Naive thymus-derived CD8-positive, alpha-beta T cell (primary cell): ENCODE results near the gene RPS21. TPM values are rescaled to one million over a fixed set of nuclear protein-coding genes. Genes with fewer than 3 reads are reported as not detected.

Experiments used
- ATAC-seq, 2 donors: fragments of 150-1000 bp; cut with Tn5 transposase in 1 of 2; sonication (Bioruptor Pico), chemical (Tn5 transposase) in 1 of 2; 1 replicate in 1 of 2; 2 replicates in 1 of 2; pipeline ENCODE4 v1.10.0; 2021; ENCODE audit warnings: mild to moderate bottlenecking in 2 of 2, moderate library complexity in 2 of 2
- POLR2A ChIA-PET: fragments of 350-600 bp; sonication (Branson Sonifier 250); formaldehyde crosslinking; loops from one replicate; lab custom pipeline; 2021; ENCODE audit warnings: antibody characterized with exemption; lab: Charles Lee
- DNase-seq, 10 donors: peaks; one replicate each; pipeline versions ENCODE4 v3.0.0 to v3.0.0-alpha.2; 2020 to 2022
- H3K27ac Mint-ChIP-seq, 10 donors: one replicate each; pipeline ENCODE4 v1.8.0; 2020 to 2022; ENCODE audit warnings: mild to moderate bottlenecking in 10 of 10, mixed read lengths in 10 of 10, moderate library complexity in 4 of 10, inconsistent platforms in 1 of 10
- H3K27me3 Mint-ChIP-seq, 5 donors: one replicate each; pipeline ENCODE4 v1.8.0; 2021 to 2022; ENCODE audit warnings: mixed read lengths in 5 of 5
- H3K36me3 Mint-ChIP-seq, 3 donors: one replicate each; pipeline ENCODE4 v1.8.0; 2020 to 2022; ENCODE audit warnings: mixed read lengths in 3 of 3, mild to moderate bottlenecking in 2 of 3, inconsistent platforms in 1 of 3
- H3K4me1 Mint-ChIP-seq, 4 donors: one replicate each; pipeline ENCODE4 v1.8.0; 2021 to 2022; ENCODE audit warnings: mixed read lengths in 4 of 4
- H3K4me3 Mint-ChIP-seq, 10 donors: one replicate each; pipeline ENCODE4 v1.8.0; 2020 to 2022; ENCODE audit warnings: mild to moderate bottlenecking in 10 of 10, mixed read lengths in 10 of 10, moderate library complexity in 6 of 10, inconsistent platforms in 1 of 10
- H3K9me3 Mint-ChIP-seq, 9 donors: one replicate each; pipeline ENCODE4 v1.8.0; 2020 to 2022; ENCODE audit warnings: mixed read lengths in 9 of 9, mild to moderate bottlenecking in 3 of 9, inconsistent platforms in 1 of 9, moderate library complexity in 1 of 9
- polyA plus RNA-seq, 3 donors: library from polyadenylated mRNA; unstranded; fragments of 300-500 nt; fragmentation: Illumina TruSeq; gene quantifications; one replicate each; pipeline ENCODE4 v1.2.3, GENCODE V29; 2021
- total RNA-seq, 8 experiments: library from RNA in 2 of 8; stranded (reverse) in 2 of 8; gene quantifications; one replicate each; pipeline ENCODE4 v1.2.3 and lab custom pipeline; 2021 to 2026

The RPS21 gene
- total and polyA plus RNA-seq, 5 experiments from 2014 or later, result 3,205 to 3,803 (median 3,496) TPM

GRCh38 chr20:62391165-62392076 is 4.5 kb downstream of the RPS21 start:
- Mint-ChIP-seq H3K27ac (peak overlapping the region in 1 of 10 donors; percentile 63), H3K9me3 (no peaks in the 10 kb centered on the region), H3K36me3 (peaks cover 0 to 27% (median 0%) of the 10 kb centered on the region in 3 donors), H3K4me3 (no peak overlapping the region), H3K27me3 (no peaks in the 10 kb centered on the region), H3K4me1 (peaks cover 8 to 35% (median 22%) of the 10 kb centered on the region in 4 donors)
- no peak for ATAC-seq
- no peak for DNase-seq
- POLR2A ChIA-PET, result no interaction called here

GRCh38 chr20:62392077-62392418 is 5.1 kb downstream of the RPS21 start:
- POLR2A ChIA-PET, result no interaction called here
- no peak for ATAC-seq

GRCh38 chr20:62392621-62393334 is 5.9 kb downstream of the RPS21 start:
- no peak overlapping the region for H3K27ac Mint-ChIP-seq
- POLR2A ChIA-PET, result no interaction called here
- peaks cover 6 to 27% (median 16%) of the 10 kb centered on the region in 4 donors for H3K4me1 Mint-ChIP-seq
- DNase-seq, result no peak
- H3K27me3 Mint-ChIP-seq, result no peaks in the 10 kb centered on the region
- ATAC-seq, result no peak
- H3K4me3 Mint-ChIP-seq, result no peak overlapping the region
- H3K36me3 Mint-ChIP-seq, result peaks cover 0 to 25% (median 0%) of the 10 kb centered on the region in 3 donors
- no peaks in the 10 kb centered on the region for H3K9me3 Mint-ChIP-seq

More at GRCh38 chr20:62392077-62392418, 5.1 kb downstream of the RPS21 start:
- no peak for DNase-seq
- Mint-ChIP-seq H3K4me1 (peaks cover 6 to 32% (median 21%) of the 10 kb centered on the region in 4 donors), H3K27me3 (no peaks in the 10 kb centered on the region), H3K9me3 (no peaks in the 10 kb centered on the region), H3K27ac (no peak overlapping the region), H3K4me3 (no peak overlapping the region), H3K36me3 (peaks cover 0 to 27% (median 0%) of the 10 kb centered on the region in 3 donors)

GRCh38 chr20:62393335-62393665 is 6.4 kb downstream of the RPS21 start:
- H3K27me3 Mint-ChIP-seq, result no peaks in the 10 kb centered on the region
- DNase-seq (no peak), ATAC-seq (no peak)
- peak overlapping the region in 1 of 10 donors; percentile 34 for H3K4me3 Mint-ChIP-seq
- H3K36me3 Mint-ChIP-seq, result peaks cover 0 to 22% (median 0%) of the 10 kb centered on the region in 3 donors
- H3K4me1 Mint-ChIP-seq, result peaks cover 9 to 21% (median 10%) of the 10 kb centered on the region in 4 donors
- POLR2A ChIA-PET, result no interaction called here
- H3K27ac Mint-ChIP-seq, result no peak overlapping the region
- H3K9me3 Mint-ChIP-seq, result no peaks in the 10 kb centered on the region

- Mint-ChIP-seq H3K4me3 (no peak overlapping the region), H3K36me3 (peaks cover 0 to 19% (median 0%) of the 10 kb centered on the region in 3 donors), H3K27ac (no peak overlapping the region), H3K27me3 (no peaks in the 10 kb centered on the region), H3K9me3 (no peaks in the 10 kb centered on the region), H3K4me1 (peaks cover 5 to 16% (median 7%) of the 10 kb centered on the region in 4 donors)
- DNase-seq, result no peak
- POLR2A ChIA-PET, result no interaction called here
- ATAC-seq, result no peak
Measured at GRCh38 chr20:62393830-62394229, 6.9 kb downstream of the RPS21 start.

GRCh38 chr20:62394248-62395245 is 7.6 kb downstream of the RPS21 start:
- no peak for ATAC-seq
- POLR2A ChIA-PET, result interaction anchor here (0.6 kb wide), 1 partner anchor 1041 kb away, joined by 6 read pairs; no protein-coding TSS in a partner anchor
- peak overlapping the region in 1 of 10 donors; percentile 62 for H3K27ac Mint-ChIP-seq
- peaks cover 0 to 12% (median 0%) of the 10 kb centered on the region in 3 donors for H3K36me3 Mint-ChIP-seq
- no peaks in the 10 kb centered on the region for H3K27me3 Mint-ChIP-seq
- H3K9me3 Mint-ChIP-seq, result no peaks in the 10 kb centered on the region
- peaks cover 0 to 10% (median 4%) of the 10 kb centered on the region in 4 donors for H3K4me1 Mint-ChIP-seq
- no peak for DNase-seq
- H3K4me3 Mint-ChIP-seq, result no peak overlapping the region

GRCh38 chr20:62395311-62396242 is 8.7 kb downstream of the RPS21 start:
- ATAC-seq (no peak), DNase-seq (no peak)
- H3K9me3 Mint-ChIP-seq, result no peaks in the 10 kb centered on the region
- H3K36me3 Mint-ChIP-seq, result peaks cover 0 to 1% (median 0%) of the 10 kb centered on the region in 3 donors
- POLR2A ChIA-PET, result no interaction called here
- peaks cover 0 to 3% (median under 1%) of the 10 kb centered on the region in 4 donors for H3K4me1 Mint-ChIP-seq
- H3K4me3 Mint-ChIP-seq, result no peak overlapping the region
- H3K27ac Mint-ChIP-seq, result no peak overlapping the region
- H3K27me3 Mint-ChIP-seq, result no peaks in the 10 kb centered on the region

- DNase-seq, result no peak
- no peaks in the 10 kb centered on the region for H3K27me3 Mint-ChIP-seq
- peaks cover 0 to 6% (median 0%) of the 10 kb centered on the region in 4 donors for H3K4me1 Mint-ChIP-seq
- POLR2A ChIA-PET, result interaction anchor here (1.2 kb wide), 1 partner anchor 86 kb away, joined by 3 read pairs; no protein-coding TSS in a partner anchor
- H3K9me3 Mint-ChIP-seq, result no peaks in the 10 kb centered on the region
- ATAC-seq, result no peak
- no peak overlapping the region for H3K4me3 Mint-ChIP-seq
- peak overlapping the region in 1 of 10 donors; percentile 83 for H3K27ac Mint-ChIP-seq
- H3K36me3 Mint-ChIP-seq, result no peaks in the 10 kb centered on the region
Measured at GRCh38 chr20:62396367-62397239, 9.7 kb downstream of the RPS21 start.

- no peak for DNase-seq
- no peak overlapping the region for H3K27ac Mint-ChIP-seq
- no peaks in the 10 kb centered on the region for H3K9me3 Mint-ChIP-seq
- no peak for ATAC-seq
- no peak overlapping the region for H3K4me3 Mint-ChIP-seq
- peaks cover 0 to 6% (median under 1%) of the 10 kb centered on the region in 4 donors for H3K4me1 Mint-ChIP-seq
- H3K36me3 Mint-ChIP-seq, result no peaks in the 10 kb centered on the region
- H3K27me3 Mint-ChIP-seq, result no peaks in the 10 kb centered on the region
- POLR2A ChIA-PET, result no interaction called here
Measured at GRCh38 chr20:62398120-62398821, 11.4 kb downstream of the RPS21 start.

- H3K36me3 Mint-ChIP-seq, result no peaks in the 10 kb centered on the region
Measured at GRCh38 chr20:62400021-62400420, 13.1 kb downstream of the RPS21 start.

More at GRCh38 chr20:62400021-62400420, 13.1 kb downstream of the RPS21 start:
- no peak overlapping the region for H3K27ac Mint-ChIP-seq
- ATAC-seq (no peak), DNase-seq (no peak)
- peaks cover under 1 to 9% (median 7%) of the 10 kb centered on the region in 4 donors for H3K4me1 Mint-ChIP-seq
- no peaks in the 10 kb centered on the region for H3K27me3 Mint-ChIP-seq
- no peak overlapping the region for H3K4me3 Mint-ChIP-seq
- POLR2A ChIA-PET, result interaction anchor here (0.9 kb wide), 1 partner anchor 32 kb away, joined by 4 read pairs; no protein-coding TSS in a partner anchor
- H3K9me3 Mint-ChIP-seq, result no peaks in the 10 kb centered on the region
